NK-92 treated with Interleukin-12 subunit alpha and Interleukin-12 subunit beta, amount 100 ng/mL, for 24 hours (cell line): ENCODE results near the gene CAMKMT.

Experiments
- DNase-seq: peaks from one replicate; lab custom pipeline; 2025; lab: John Stamatoyannopoulos, UW

CAMKMT gene

GRCh38 chr2:44598330-44599119, 236.8 kb downstream of the CAMKMT start:
- no peak for DNase-seq

- DNase-seq, result no peak
These were observed 237.4 kb downstream of the CAMKMT start for GRCh38 chr2:44599130-44599529.

- no peak for DNase-seq
These were observed 240.7 kb downstream of the CAMKMT start for GRCh38 chr2:44602446-44602845.

- DNase-seq, result no peak
These were observed 243.8 kb downstream of the CAMKMT start for GRCh38 chr2:44605511-44605910.

- no peak for DNase-seq
These were observed 250.5 kb downstream of the CAMKMT start for GRCh38 chr2:44612276-44612675.

GRCh38 chr2:44614940-44615339, 253.2 kb downstream of the CAMKMT start:
- DNase-seq, result no peak

GRCh38 chr2:44615950-44616518, 254.3 kb downstream of the CAMKMT start:
- no peak for DNase-seq

- no peak for DNase-seq
These were observed 255.0 kb downstream of the CAMKMT start for GRCh38 chr2:44616667-44617155.

GRCh38 chr2:44618251-44619023, 256.7 kb downstream of the CAMKMT start:
- DNase-seq, result no peak

- no peak for DNase-seq
These were observed 258.6 kb downstream of the CAMKMT start for GRCh38 chr2:44620189-44620990.

- no peak for DNase-seq
These were observed 262.0 kb downstream of the CAMKMT start for GRCh38 chr2:44623622-44624351.

GRCh38 chr2:44628297-44628696, 266.6 kb downstream of the CAMKMT start:
- no peak for DNase-seq

- DNase-seq, result no peak
These were observed 271.4 kb downstream of the CAMKMT start for GRCh38 chr2:44632931-44633689.

GRCh38 chr2:44635725-44636124, 274.0 kb downstream of the CAMKMT start:
- no peak for DNase-seq

- no peak for DNase-seq
These were observed 276.9 kb downstream of the CAMKMT start for GRCh38 chr2:44638649-44639048.

- no peak for DNase-seq
These were observed 277.7 kb downstream of the CAMKMT start for GRCh38 chr2:44639399-44639798.

- no peak for DNase-seq
These were observed 280.5 kb downstream of the CAMKMT start for GRCh38 chr2:44642123-44642857.

- DNase-seq, result no peak
These were observed 284.2 kb downstream of the CAMKMT start for GRCh38 chr2:44645937-44646336.

- DNase-seq, result no peak
These were observed 287.6 kb downstream of the CAMKMT start for GRCh38 chr2:44649381-44649780.

GRCh38 chr2:44650796-44651195, 289.0 kb downstream of the CAMKMT start:
- DNase-seq, result no peak
